D721Med (cell line): ENCODE measurements around the gene PCGF3.
"Not testable (repeated sequence)": the region's sequence is repeated elsewhere in the genome, so short reads cannot be mapped to it uniquely, and the experiment has no call there.

Experiments
- DNase-seq: peaks from one replicate; pipeline ENCODE4 v3.0.0; 2011; ENCODE audit warnings: low spot score; ENCODE audit not compliant: insufficient read length
- FAIRE-seq: peaks from 2 replicates; lab custom pipeline; 2011; peaks lifted over from hg19 to GRCh38; lab: Jason Lieb, UNC
- TF ChIP-seq, protein P1 (sequence below): IDR thresholded peaks from 2 replicates; pipeline ENCODE4 v1.5.1; 2012; ENCODE audit warnings: mild to moderate bottlenecking, control low read depth; ENCODE audit not compliant: insufficient read depth; ENCODE audit errors: missing control alignments

Gene PCGF3

GRCh38 chr4:769511-769910, 63.9 kb downstream of the PCGF3 start:
- DNase-seq = no peak
- FAIRE-seq = no peak
- TF ChIP-seq, protein P1, sequence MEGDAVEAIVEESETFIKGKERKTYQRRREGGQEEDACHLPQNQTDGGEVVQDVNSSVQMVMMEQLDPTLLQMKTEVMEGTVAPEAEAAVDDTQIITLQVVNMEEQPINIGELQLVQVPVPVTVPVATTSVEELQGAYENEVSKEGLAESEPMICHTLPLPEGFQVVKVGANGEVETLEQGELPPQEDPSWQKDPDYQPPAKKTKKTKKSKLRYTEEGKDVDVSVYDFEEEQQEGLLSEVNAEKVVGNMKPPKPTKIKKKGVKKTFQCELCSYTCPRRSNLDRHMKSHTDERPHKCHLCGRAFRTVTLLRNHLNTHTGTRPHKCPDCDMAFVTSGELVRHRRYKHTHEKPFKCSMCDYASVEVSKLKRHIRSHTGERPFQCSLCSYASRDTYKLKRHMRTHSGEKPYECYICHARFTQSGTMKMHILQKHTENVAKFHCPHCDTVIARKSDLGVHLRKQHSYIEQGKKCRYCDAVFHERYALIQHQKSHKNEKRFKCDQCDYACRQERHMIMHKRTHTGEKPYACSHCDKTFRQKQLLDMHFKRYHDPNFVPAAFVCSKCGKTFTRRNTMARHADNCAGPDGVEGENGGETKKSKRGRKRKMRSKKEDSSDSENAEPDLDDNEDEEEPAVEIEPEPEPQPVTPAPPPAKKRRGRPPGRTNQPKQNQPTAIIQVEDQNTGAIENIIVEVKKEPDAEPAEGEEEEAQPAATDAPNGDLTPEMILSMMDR = no peak

GRCh38 chr4:770022-770421, 64.4 kb downstream of the PCGF3 start:
- no peak for FAIRE-seq
- DNase-seq = no peak
- TF ChIP-seq, protein P1 = no peak

DNA sequence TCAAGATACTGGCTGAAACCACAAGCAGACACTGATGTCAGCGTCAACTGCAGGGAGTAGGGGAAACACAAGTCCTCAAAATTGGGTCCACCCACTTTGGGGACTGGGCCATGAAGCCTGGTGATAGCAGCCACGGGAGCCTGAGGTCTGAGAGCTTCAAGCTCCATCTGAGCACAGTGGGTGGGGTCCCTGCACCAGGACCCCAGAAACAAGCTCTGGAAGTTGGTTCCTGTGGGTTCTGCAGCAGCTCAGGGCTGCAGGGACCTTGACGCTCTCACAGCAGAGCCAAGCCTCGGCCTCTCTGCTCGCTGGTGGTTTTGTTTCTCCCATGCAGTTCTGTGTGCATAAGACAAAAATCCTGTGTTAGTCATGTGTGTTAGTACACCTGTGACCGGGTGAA, 65.8 kb downstream of the PCGF3 start:
- FAIRE-seq (no peak), DNase-seq (no peak)
- TF ChIP-seq, protein P1 = no peak

- DNase-seq = no peak
- no peak for FAIRE-seq
- TF ChIP-seq, protein P1 = no peak
Measured at GRCh38 chr4:772118-772517, 66.5 kb downstream of the PCGF3 start.

GRCh38 chr4:772776-773175, 67.1 kb downstream of the PCGF3 start:
- TF ChIP-seq, protein P1 = no peak
- FAIRE-seq (no peak), DNase-seq (no peak)

- DNase-seq = no peak
- TF ChIP-seq, protein P1 = no peak
- no peak for FAIRE-seq
Measured at GRCh38 chr4:773214-773613, 67.6 kb downstream of the PCGF3 start.

DNA sequence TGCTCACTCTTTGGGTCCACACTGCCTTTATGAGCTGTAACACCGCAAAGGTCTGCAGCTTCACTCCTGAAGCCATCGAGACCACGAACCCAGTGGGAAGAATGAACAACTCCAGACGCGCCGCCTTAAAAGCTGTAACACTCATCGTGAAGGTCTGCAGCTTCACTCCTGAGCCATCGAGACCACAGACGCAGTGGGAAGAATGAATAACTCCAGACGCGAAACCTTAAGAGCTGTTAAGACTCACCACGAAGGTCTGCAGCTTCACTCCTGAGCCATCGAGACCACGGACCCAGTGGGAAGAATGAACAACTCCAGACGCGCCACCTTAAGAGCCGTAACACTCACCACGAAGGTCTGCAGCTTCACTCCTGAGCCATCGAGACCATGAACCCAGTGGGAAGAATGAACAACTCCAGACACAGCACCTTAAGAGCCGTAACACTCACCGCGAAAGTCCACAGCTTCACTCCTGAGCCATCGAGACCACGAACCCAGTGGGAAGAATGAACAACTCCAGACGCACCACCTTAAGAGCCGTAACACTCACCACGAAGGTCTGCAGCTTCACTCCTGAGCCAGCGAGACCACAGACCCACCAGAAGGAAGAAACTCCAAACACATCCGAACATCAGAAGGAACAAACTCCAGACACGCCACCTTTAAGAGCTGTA, 68.9 kb downstream of the PCGF3 start:
- not testable (repeated sequence) for DNase-seq, FAIRE-seq

- not testable (repeated sequence) for FAIRE-seq, DNase-seq
Measured at GRCh38 chr4:775485-775884, 69.9 kb downstream of the PCGF3 start.
